ENCODE data around the gene ABLIM2.
A peak's percentile ranks its signal among the peaks of the same experiment; 100 is the strongest.

ABLIM2 gene

DNA sequence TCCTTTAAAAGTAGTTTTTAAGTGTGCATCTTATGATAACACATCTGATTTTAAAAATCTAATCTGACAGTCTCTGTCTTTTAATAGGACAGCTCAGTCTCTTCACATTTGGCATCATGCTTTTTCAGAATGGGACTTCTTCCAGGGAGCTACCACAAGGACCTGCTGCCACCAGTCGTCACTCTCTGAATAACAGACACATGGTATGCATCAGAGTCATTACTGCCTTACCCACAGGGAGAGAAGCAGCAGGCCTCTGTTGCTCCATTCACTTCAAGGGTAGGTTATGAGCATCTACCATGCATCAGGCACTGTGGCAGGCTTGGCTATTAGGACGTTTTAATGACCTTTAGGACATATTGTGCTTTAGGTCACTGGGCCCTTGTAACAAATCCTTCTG, 169.0 kb downstream of the ABLIM2 start:
- FAIRE-seq = no peak
- TF ChIP-seq, protein P1, sequence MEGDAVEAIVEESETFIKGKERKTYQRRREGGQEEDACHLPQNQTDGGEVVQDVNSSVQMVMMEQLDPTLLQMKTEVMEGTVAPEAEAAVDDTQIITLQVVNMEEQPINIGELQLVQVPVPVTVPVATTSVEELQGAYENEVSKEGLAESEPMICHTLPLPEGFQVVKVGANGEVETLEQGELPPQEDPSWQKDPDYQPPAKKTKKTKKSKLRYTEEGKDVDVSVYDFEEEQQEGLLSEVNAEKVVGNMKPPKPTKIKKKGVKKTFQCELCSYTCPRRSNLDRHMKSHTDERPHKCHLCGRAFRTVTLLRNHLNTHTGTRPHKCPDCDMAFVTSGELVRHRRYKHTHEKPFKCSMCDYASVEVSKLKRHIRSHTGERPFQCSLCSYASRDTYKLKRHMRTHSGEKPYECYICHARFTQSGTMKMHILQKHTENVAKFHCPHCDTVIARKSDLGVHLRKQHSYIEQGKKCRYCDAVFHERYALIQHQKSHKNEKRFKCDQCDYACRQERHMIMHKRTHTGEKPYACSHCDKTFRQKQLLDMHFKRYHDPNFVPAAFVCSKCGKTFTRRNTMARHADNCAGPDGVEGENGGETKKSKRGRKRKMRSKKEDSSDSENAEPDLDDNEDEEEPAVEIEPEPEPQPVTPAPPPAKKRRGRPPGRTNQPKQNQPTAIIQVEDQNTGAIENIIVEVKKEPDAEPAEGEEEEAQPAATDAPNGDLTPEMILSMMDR (IDR thresholded peaks at IDR 0.05; ENCODE audit: insufficient read depth, missing control alignments) = no peak
- no peak for DNase-seq (ENCODE audit: insufficient read length, low spot score)

- DNase-seq (ENCODE audit: insufficient read length, low spot score) (no peak), FAIRE-seq (no peak)
- TF ChIP-seq, protein P1 (IDR thresholded peaks at IDR 0.05; ENCODE audit: insufficient read depth, missing control alignments) = no peak
These were observed 170.2 kb downstream of the ABLIM2 start for GRCh38 chr4:7988437-7988836.

DNA sequence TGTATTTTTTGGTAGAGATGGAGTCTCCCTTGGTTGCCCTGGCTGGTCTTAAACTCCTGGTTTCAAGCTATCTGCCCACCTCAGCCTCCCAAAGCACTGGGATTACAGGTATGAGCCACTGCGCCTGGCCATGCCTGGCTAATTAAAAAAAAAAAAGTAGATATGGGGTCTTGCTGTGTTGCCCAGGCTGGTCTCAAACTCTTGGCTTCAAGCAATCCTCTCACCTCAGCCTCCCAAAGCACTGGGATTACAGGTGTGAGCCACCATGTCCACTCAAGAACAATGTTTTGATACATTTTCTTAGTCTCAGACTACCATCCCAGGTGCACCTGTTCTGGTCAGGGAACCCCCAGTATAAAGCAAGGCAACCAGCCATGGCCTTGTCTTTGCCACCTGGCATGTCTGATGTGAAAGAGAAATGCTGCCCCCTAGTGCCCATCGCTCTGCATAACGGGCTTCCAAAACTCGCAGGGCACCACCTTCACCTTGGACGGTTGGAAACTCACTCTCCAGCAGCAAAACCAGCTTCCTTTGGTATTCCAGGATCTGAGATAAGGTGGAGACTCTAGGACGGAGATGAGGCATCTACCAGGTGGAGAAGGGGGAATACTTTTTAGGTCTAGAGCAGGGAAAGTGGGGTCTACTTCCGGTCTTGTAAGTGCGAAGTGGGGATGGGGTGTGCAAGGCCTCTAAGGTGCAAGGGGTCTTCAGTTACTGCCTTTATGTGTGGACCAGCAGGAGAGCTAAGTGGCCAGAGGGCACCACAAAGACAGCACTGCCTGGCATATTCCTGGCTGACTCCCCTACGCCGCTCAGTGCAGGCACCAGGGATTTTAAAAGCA, 171.2 kb downstream of the ABLIM2 start:
- DNase-seq (ENCODE audit: insufficient read length, low spot score) (peak; percentile 61), FAIRE-seq (no peak)
- TF ChIP-seq, protein P1 (IDR thresholded peaks at IDR 0.05; ENCODE audit: insufficient read depth, missing control alignments) = peak; percentile 96

GRCh38 chr4:7985891-7986441, 172.6 kb downstream of the ABLIM2 start:
- TF ChIP-seq, protein P1 (IDR thresholded peaks at IDR 0.05; ENCODE audit: insufficient read depth, missing control alignments) = no peak
- FAIRE-seq (no peak), DNase-seq (ENCODE audit: insufficient read length, low spot score) (no peak)

DNA sequence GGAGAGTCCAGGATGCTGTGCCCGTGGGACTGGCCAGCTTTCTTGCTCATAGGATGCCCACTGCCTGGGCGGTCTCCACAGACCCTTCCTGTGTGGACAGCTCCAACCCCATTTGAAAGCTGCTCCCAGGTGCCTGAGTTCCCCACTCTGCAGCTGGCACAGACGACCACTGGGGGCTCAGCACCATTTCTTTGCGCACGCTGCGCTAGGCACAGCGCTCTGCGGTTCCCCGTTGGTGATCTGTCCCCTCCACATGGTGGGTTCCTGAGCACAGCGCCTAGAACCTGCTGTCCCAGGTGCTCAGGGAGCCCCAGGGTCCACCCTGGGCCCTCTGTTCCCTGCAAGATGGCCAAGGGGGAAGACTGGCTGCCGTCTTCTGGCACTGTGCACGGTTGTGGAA, 173.5 kb downstream of the ABLIM2 start:
- TF ChIP-seq, protein P1 (IDR thresholded peaks at IDR 0.05; ENCODE audit: insufficient read depth, missing control alignments) = no peak
- DNase-seq (ENCODE audit: insufficient read length, low spot score) (no peak), FAIRE-seq (no peak)

DNA sequence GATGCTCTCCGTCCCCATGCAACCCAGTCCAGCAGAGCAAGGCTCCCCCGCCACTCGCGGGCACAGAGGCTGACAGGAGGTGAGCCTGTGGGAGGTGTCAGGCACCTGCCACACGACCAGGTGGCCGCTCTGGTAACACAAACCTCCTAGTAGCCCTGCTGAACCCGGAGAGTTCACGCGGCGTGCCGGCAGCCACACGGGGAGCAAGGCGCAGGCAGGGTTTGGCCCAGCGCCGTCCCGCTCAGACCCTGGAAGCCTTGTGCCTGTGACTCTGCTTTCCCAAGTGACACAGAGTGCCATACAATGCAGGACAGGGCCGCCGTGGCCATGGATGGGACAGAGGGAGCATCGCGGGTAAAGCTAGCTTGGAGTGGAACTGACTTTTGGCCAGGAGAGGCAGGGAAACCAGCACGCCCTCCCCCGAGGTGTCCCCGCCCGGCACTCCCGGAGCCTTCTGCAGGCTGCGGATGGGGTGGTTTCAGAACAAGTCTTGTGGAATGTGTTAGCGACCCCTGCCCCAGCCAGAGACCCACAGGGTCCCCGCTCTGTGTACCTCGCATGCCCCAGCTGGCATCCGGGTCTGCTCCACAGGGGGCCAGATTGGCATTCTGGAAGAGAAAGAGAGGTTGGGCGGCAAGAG, 174.2 kb downstream of the ABLIM2 start:
- no peak for FAIRE-seq
- DNase-seq (ENCODE audit: insufficient read length, low spot score) = no peak
- TF ChIP-seq, protein P1 (IDR thresholded peaks at IDR 0.05; ENCODE audit: insufficient read depth, missing control alignments) = no peak

Data from D721Med (cell line).